HCT116 (cell line): ENCODE results near the gene MROH7. TPM values are rescaled to one million over a fixed set of nuclear protein-coding genes. Genes with fewer than 3 reads are reported as not detected.

Experiments
- ATAC-seq: fragments of 200-7000 bp; cut with Tn5 transposase; 2 replicates; pipeline ENCODE4 v1.9.1; 2020; ENCODE audit warnings: mild to moderate bottlenecking, moderate library complexity
- BruUV-seq: library from RNA; stranded (reverse); fragments of 400-500 nt; replicated peaks from 2 replicates; lab custom pipeline; 2021; lab: Mats Ljungman, UMichigan
- CTCF ChIA-PET: fragments of 300-600 bp; sonication (Branson Sonifier 250); formaldehyde crosslinking; loops from one replicate; lab custom pipeline; 2021; ENCODE audit warnings: antibody characterized with exemption; lab: Charles Lee
- POLR2A ChIA-PET: fragments of 300-600, 350-600 bp; sonication (Branson Sonifier 250); formaldehyde crosslinking; loops from one replicate; lab custom pipeline; 2021; ENCODE audit warnings: antibody characterized with exemption; lab: Charles Lee
- RAD21 ChIA-PET, 2 experiments: fragments of 300-600 bp; sonication (Branson Sonifier 250); formaldehyde crosslinking; loops; one replicate each; lab custom pipeline; 2023; ENCODE audit warnings: low total read pairs in 2 of 2; ENCODE audit not compliant: uncharacterized antibody in 2 of 2, unreplicated experiment in 2 of 2, low non-redundant PET in 1 of 2; lab: Charles Lee
- DNase-seq: peaks from one replicate; pipeline ENCODE4 v3.0.0-alpha.2; 2010; ENCODE audit warnings: low read depth, low spot score
- H2AFZ ChIP-seq: fragments of 200-600 bp; shearing (Covaris generic), sonication (generic); 2 replicates; pipeline ENCODE4 v1.6.1; 2017; ENCODE audit warnings: low read depth, mixed run types, mixed read lengths, antibody characterized with exemption, low read length; ENCODE audit not compliant: poor library complexity, severe bottlenecking
- H3K27ac ChIP-seq: 2 replicates; pipeline ENCODE4 v1.5.1; 2012; ENCODE audit warnings: low read depth, low read length
- H3K27me3 ChIP-seq: fragments of 200-600 bp; sonication (generic); 2 replicates; pipeline ENCODE4 v1.6.1; 2016; ENCODE audit warnings: mixed run types, low read length, mixed read lengths; ENCODE audit not compliant: insufficient read depth
- H3K36me3 ChIP-seq, 2 experiments: fragments of 200-500 bp in 1 of 2; fragments of 200-600 bp in 1 of 2; sonication (Bioruptor generic) in 1 of 2; sonication (generic) in 1 of 2; 2 replicates each; pipeline versions ENCODE4 v1.5.1 to v1.6.1; 2014 to 2016; ENCODE audit warnings: low read length in 2 of 2, inconsistent platforms in 1 of 2, mixed read lengths in 1 of 2, mixed run types in 1 of 2; ENCODE audit not compliant: insufficient read depth in 2 of 2, control insufficient read depth in 1 of 2
- H3K4me1 ChIP-seq, 2 experiments: fragments of 200-600 bp in 1 of 2; sonication (generic) in 1 of 2; 2 replicates each; pipeline versions ENCODE4 v1.5.1 to v1.6.1; 2012 to 2017; ENCODE audit warnings: low read length in 2 of 2, inconsistent platforms in 1 of 2, mild to moderate bottlenecking in 1 of 2, mixed read lengths in 1 of 2, mixed run types in 1 of 2, moderate library complexity in 1 of 2; ENCODE audit not compliant: insufficient read depth in 2 of 2, control insufficient read depth in 1 of 2
- H3K4me2 ChIP-seq: fragments of 200-600 bp; sonication (generic); 2 replicates; pipeline ENCODE4 v1.6.1; 2017; ENCODE audit warnings: mixed run types, low read length, mixed read lengths
- H3K4me3 ChIP-seq, 2 experiments: fragments of 200-600 bp in 1 of 2; sonication (generic) in 1 of 2; replicated peaks in 1 of 2; 2 replicates each; pipeline ENCODE4 v1.5.1; 2011 to 2016; ENCODE audit warnings: low read length in 2 of 2, control low read depth in 1 of 2, low read depth in 1 of 2, mild to moderate bottlenecking in 1 of 2, mixed read lengths in 1 of 2, mixed run types in 1 of 2
- H3K79me2 ChIP-seq: fragments of 200-600 bp; sonication (generic); 2 replicates; pipeline ENCODE4 v1.6.1; 2017; ENCODE audit warnings: mild to moderate bottlenecking, mixed run types, low read length, moderate library complexity, mixed read lengths; ENCODE audit not compliant: insufficient read depth
- H3K9ac ChIP-seq: fragments of 200-600 bp; sonication (generic); 2 replicates; pipeline ENCODE4 v1.6.1; 2016; ENCODE audit warnings: low read length, mixed read lengths
- H3K9me2 ChIP-seq: fragments of 200-600 bp; sonication (generic), shearing (Covaris generic); 2 replicates; pipeline ENCODE4 v1.6.1; 2017; ENCODE audit warnings: mixed run types, mild to moderate bottlenecking, moderate library complexity; ENCODE audit not compliant: insufficient read depth
- H3K9me3 ChIP-seq, 2 experiments: fragments of 200-500 bp in 1 of 2; fragments of 200-600 bp in 1 of 2; sonication (Bioruptor generic) in 1 of 2; sonication (generic) in 1 of 2; 2 replicates each; pipeline ENCODE4 v1.6.1; 2014 to 2017; ENCODE audit warnings: low read length in 2 of 2, mixed read lengths in 2 of 2, inconsistent platforms in 1 of 2, low read depth in 1 of 2, mild to moderate bottlenecking in 1 of 2, mixed run types in 1 of 2, moderate library complexity in 1 of 2; ENCODE audit not compliant: control insufficient read depth in 1 of 2, insufficient read depth in 1 of 2
- H4K20me1 ChIP-seq: fragments of 200-600 bp; sonication (generic), shearing (Covaris generic); 2 replicates; pipeline ENCODE4 v1.6.1; 2017; ENCODE audit warnings: mixed run types, mild to moderate bottlenecking, moderate library complexity; ENCODE audit not compliant: insufficient read depth
- ELF1 ChIP-seq: IDR thresholded peaks from 2 replicates; pipeline ENCODE4 v1.6.1; 2012; ENCODE audit warnings: low read depth, borderline replicate concordance
- JUND ChIP-seq: IDR thresholded peaks from 2 replicates; pipeline ENCODE4 v1.6.1; 2012
- SIN3A ChIP-seq: IDR thresholded peaks from 2 replicates; pipeline ENCODE4 v1.6.1; 2012; ENCODE audit warnings: low read depth
- ZNF274 ChIP-seq: fragments of 200-500 bp; sonication (Bioruptor generic); IDR thresholded peaks from 2 replicates; pipeline ENCODE4 v1.6.1; 2014; ENCODE audit warnings: mild to moderate bottlenecking, low read depth, low read length, inconsistent platforms
- intact Hi-C: fragments of 100-400 bp; cut with micrococcal nuclease; formaldehyde crosslinking; loops from 2 replicates; pipeline ENCODE4 v1.10.0; 2022
- total RNA-seq: library from RNA; stranded (reverse); gene quantifications from one replicate; pipeline ENCODE4 v1.2.1, GENCODE V29; 2021; ENCODE audit not compliant: unreplicated experiment
- TF ChIP-seq, protein P1 (sequence below): IDR thresholded peaks from 2 replicates; pipeline ENCODE4 v1.6.1; 2012; ENCODE audit warnings: low read depth

The MROH7 gene
- total RNA-seq, 1 experiment from 2014 or later, result 1.1 TPM

DNA sequence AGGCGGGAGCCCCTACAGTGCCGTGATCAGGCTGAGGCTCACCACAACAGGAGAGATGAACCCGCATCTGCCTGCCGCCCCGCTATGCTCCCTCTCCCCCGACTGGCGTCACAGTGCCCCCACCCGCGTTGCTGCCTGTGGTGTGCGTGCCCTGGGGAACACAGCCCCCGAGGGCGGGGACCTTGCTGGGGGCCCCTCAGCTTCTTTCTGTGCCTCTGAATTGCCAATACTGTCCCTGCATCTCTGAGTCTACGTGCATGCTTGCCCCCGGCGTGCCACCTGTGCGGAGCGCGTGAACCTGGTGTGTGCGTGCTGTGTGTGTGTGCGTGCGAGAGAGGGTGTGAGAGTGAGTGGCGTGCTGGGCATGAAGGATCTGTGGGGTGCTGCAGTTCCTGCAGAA is 112.5 kb downstream of the MROH7 start:
- peaks cover 5 to 12% of the 10 kb centered on the region in 2 experiments; a peak in 2 of 4 replicates for H3K36me3 ChIP-seq
- H3K9me2 ChIP-seq, result no peaks in the 10 kb centered on the region
- no peaks in the 10 kb centered on the region for H3K4me1 ChIP-seq
- BruUV-seq, result no TSS peak
- ChIA-PET POLR2A (no interaction called here), CTCF (no interaction called here), RAD21 (no interaction called here)
- TF ChIP-seq ELF1, result no peak
- TF ChIP-seq JUND, result no peak
- no peak for TF ChIP-seq SIN3A
- TF ChIP-seq, protein P1, sequence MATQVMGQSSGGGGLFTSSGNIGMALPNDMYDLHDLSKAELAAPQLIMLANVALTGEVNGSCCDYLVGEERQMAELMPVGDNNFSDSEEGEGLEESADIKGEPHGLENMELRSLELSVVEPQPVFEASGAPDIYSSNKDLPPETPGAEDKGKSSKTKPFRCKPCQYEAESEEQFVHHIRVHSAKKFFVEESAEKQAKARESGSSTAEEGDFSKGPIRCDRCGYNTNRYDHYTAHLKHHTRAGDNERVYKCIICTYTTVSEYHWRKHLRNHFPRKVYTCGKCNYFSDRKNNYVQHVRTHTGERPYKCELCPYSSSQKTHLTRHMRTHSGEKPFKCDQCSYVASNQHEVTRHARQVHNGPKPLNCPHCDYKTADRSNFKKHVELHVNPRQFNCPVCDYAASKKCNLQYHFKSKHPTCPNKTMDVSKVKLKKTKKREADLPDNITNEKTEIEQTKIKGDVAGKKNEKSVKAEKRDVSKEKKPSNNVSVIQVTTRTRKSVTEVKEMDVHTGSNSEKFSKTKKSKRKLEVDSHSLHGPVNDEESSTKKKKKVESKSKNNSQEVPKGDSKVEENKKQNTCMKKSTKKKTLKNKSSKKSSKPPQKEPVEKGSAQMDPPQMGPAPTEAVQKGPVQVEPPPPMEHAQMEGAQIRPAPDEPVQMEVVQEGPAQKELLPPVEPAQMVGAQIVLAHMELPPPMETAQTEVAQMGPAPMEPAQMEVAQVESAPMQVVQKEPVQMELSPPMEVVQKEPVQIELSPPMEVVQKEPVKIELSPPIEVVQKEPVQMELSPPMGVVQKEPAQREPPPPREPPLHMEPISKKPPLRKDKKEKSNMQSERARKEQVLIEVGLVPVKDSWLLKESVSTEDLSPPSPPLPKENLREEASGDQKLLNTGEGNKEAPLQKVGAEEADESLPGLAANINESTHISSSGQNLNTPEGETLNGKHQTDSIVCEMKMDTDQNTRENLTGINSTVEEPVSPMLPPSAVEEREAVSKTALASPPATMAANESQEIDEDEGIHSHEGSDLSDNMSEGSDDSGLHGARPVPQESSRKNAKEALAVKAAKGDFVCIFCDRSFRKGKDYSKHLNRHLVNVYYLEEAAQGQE, result no peak
- no peak for TF ChIP-seq ZNF274
- ATAC-seq, result no peak
- H3K79me2 ChIP-seq, result no peaks in the 10 kb centered on the region
- no peaks in the 10 kb centered on the region for H3K27me3 ChIP-seq
- H3K9ac ChIP-seq, result no peak overlapping the region
- H3K4me2 ChIP-seq, result no peak overlapping the region
- intact Hi-C loops, result no loop called here
- H3K4me3 ChIP-seq, result no peak overlapping the region
- H3K27ac ChIP-seq, result no peak overlapping the region
- DNase-seq, result no peak
- H3K9me3 ChIP-seq, result no peaks in the 10 kb centered on the region
- H2AFZ ChIP-seq, result no peak overlapping the region
- no peaks in the 10 kb centered on the region for H4K20me1 ChIP-seq
